Measurements from ENCODE around the gene KRT12. TPM values are rescaled to one million over a fixed set of nuclear protein-coding genes. Genes with fewer than 3 reads are reported as not detected.

Gene KRT12
- polyA plus RNA-seq, 1 experiment: not detected

DNA sequence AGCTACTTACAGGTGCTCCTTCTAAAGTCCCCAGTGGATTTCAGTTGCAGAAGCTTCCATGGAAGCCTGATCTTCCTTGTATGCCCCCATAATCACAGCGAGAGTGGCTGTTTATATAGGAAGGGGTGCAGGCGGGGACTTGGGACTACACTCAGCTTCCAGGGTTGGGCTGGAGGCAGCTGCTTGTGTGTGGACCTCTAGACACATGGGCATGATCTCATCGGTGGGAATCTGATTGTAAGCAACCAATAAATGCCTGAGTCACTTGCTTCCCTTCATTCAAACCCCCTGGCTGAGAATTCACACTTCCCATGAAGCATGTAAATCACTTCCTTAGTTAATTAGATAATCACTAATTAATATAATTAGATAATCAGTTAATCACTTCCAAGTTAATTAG lies 19.1 kb upstream of the KRT12 start:
- peaks cover 17% of the 10 kb centered on the region for H3K27me3 ChIP-seq (ENCODE audit: control insufficient read depth, insufficient read depth, low read length)
- ChIA-PET POLR2A (no interaction called here), CTCF (interaction anchor here (1.2 to 1.6 kb wide), 2 partner anchors 25 to 663 kb away, joined by 3 to 6 read pairs; no protein-coding TSS in a partner anchor)
- DNase-seq (ENCODE audit: low read depth, low spot score): no peak
- TF ChIP-seq, protein P1, sequence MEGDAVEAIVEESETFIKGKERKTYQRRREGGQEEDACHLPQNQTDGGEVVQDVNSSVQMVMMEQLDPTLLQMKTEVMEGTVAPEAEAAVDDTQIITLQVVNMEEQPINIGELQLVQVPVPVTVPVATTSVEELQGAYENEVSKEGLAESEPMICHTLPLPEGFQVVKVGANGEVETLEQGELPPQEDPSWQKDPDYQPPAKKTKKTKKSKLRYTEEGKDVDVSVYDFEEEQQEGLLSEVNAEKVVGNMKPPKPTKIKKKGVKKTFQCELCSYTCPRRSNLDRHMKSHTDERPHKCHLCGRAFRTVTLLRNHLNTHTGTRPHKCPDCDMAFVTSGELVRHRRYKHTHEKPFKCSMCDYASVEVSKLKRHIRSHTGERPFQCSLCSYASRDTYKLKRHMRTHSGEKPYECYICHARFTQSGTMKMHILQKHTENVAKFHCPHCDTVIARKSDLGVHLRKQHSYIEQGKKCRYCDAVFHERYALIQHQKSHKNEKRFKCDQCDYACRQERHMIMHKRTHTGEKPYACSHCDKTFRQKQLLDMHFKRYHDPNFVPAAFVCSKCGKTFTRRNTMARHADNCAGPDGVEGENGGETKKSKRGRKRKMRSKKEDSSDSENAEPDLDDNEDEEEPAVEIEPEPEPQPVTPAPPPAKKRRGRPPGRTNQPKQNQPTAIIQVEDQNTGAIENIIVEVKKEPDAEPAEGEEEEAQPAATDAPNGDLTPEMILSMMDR (IDR thresholded peaks at IDR 0.05; ENCODE audit: low read depth, low read length): no peak
- H3K4me3 ChIP-seq (ENCODE audit: low read depth, low read length): no peak overlapping the region
- no peak overlapping the region for H3K27ac ChIP-seq (ENCODE audit: low read depth, low read length)
- no peaks in the 10 kb centered on the region for H3K9me3 ChIP-seq (ENCODE audit: control insufficient read depth, insufficient read depth, low read length)

DNA sequence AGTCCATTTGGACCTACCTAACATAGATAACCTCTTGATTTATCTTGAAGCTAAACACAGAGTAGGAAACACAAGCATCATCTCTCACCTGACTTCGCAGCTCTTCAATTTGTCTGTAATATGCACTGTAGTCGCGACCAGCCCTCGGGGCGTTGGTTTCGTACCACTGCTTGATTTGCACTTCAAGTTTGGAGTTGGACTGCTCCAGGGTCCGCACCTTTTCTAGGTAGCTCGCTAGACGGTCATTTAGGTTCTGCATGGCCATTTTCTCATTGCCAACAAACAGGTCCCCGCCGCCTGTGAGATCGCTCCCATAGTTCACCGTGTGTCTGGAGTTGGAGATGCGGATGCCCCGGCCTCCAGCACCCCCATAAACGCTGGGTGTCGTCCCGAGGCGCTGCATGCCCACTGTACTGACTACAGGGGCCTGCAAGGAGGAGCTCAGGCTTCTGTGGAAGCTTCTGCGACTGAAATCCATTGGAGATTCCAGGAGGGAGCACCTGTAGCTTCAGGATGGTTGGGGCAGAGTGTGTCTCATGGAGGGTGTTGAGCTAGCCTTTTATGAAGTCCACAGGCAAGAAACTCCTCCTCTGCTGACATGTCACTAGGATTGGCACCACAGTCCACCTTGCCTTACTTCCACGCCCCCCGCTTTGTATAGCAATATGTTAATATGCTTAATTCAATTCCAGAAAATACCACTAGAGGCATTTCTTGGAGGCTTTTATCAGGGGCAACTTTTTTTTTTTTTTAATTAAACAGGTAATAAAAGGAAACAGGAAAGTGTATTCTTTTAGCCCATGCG lies 17.9 kb upstream of the KRT12 start, which contains the start of gene KRT20:
KRT20 (minus strand) TSS at position 535 of the 805 bp plus-strand sequence; CDS start at position 478, 57 bp downstream.
- no peak for DNase-seq (ENCODE audit: low read depth, low spot score)
- Histone ChIP-seq H3K27me3 (ENCODE audit: control insufficient read depth, insufficient read depth, low read length) (peaks cover 17% of the 10 kb centered on the region), H3K4me3 (ENCODE audit: low read depth, low read length) (no peak within 1 kb of the TSS), H3K27ac (ENCODE audit: low read depth, low read length) (no peak within 1 kb of the TSS), H3K9me3 (ENCODE audit: control insufficient read depth, insufficient read depth, low read length) (no peaks in the 10 kb centered on the region)
- ChIA-PET POLR2A (no interaction called here), CTCF (interaction anchor here (0.8 to 1.7 kb wide), 4 partner anchors 13 to 764 kb away, joined by 6 to 9 read pairs (median 6); no protein-coding TSS in a partner anchor)
- TF ChIP-seq, protein P1 (IDR thresholded peaks at IDR 0.05; ENCODE audit: low read depth, low read length): no peak

DNA sequence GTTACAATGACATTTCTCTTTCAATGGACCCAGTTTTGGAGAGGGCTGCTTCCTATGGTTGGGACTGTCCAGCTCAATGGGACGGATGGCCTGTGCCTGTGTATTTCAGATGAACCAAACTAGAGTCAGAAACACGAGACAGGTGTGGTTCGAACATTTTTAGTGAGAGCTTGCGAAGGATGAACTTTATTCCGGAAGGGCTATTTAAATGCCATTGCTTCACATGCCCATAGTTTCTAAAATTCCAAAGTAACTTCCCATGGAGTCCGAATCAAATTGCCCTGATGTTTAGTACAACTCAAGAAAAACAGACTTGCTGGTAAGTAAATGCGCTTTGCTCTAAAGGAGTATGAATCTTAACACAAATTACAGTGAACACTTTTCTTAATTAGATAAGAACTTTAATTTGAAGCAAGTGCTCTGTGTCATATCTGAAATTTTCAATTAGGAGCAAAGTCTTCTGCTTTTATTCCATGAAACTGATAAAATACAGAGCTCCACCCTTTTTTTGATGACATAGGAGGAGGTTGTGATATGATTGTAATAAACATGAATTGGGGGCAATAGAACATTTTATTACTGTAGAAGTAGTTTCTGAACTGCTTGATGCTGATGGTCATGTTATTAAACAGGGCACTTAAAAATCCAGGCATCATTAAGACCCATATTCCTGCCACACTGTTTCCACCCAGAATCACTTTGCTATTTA lies 16.8 kb upstream of the KRT12 start:
- Histone ChIP-seq H3K9me3 (ENCODE audit: control insufficient read depth, insufficient read depth, low read length) (no peaks in the 10 kb centered on the region), H3K4me3 (ENCODE audit: low read depth, low read length) (no peak overlapping the region), H3K27ac (ENCODE audit: low read depth, low read length) (no peak overlapping the region), H3K27me3 (ENCODE audit: control insufficient read depth, insufficient read depth, low read length) (peaks cover 15% of the 10 kb centered on the region)
- ChIA-PET POLR2A (no interaction called here), CTCF (interaction anchor here (0.5 to 1.7 kb wide), 5 partner anchors 12 to 765 kb away, joined by 6 to 9 read pairs (median 7); no protein-coding TSS in a partner anchor)
- DNase-seq (ENCODE audit: low read depth, low spot score): no peak
- TF ChIP-seq, protein P1 (IDR thresholded peaks at IDR 0.05; ENCODE audit: low read depth, low read length): no peak

DNA sequence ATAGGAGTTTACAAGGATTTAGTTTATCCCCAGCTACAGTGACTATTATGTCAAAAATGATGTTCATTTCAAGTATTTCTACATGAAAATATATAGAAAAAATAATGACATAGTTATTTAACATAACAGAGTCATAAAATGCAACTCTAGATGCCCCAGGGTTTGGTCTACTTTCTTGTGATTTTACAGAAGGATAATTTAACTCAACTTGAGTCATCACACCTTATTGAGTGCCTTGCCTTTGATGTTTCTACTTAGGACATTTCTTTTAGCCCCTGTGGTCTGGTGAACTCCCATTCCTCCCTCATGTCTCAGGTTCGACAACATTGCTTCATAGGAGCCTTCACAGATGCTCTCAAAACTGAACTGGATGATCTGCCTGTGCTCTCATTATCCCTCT lies 16.0 kb upstream of the KRT12 start:
- POLR2A ChIA-PET: no interaction called here
- no peaks in the 10 kb centered on the region for H3K9me3 ChIP-seq (ENCODE audit: control insufficient read depth, insufficient read depth, low read length)
- TF ChIP-seq, protein P1 (IDR thresholded peaks at IDR 0.05; ENCODE audit: low read depth, low read length): no peak
- H3K27me3 ChIP-seq (ENCODE audit: control insufficient read depth, insufficient read depth, low read length): peaks cover 9% of the 10 kb centered on the region
- H3K4me3 ChIP-seq (ENCODE audit: low read depth, low read length): no peak overlapping the region
- no peak for DNase-seq (ENCODE audit: low read depth, low spot score)
- H3K27ac ChIP-seq (ENCODE audit: low read depth, low read length): no peak overlapping the region
- CTCF ChIA-PET: interaction anchor here (0.5 kb wide), 1 partner anchor 765 kb away, joined by 9 read pairs; no protein-coding TSS in a partner anchor

DNA sequence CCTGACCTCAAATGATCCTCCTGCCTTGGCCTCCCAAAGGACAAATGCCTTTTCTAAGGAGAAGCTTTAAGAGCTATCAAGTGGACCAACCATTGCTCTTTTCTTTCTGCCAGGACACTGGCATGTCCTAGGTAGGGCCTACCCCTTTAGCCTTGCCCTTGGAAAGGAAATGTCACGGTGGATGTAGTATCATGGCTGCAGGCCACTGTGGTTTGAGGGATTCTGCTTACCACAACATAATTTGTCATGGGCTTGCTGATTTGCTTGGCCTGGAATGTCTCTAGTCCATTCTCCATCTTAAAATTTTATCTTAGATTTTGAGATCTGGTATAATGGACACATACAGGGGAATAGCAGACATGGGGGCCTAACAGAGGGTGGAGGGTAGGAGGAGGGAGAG lies 12.0 kb upstream of the KRT12 start:
- Histone ChIP-seq H3K27ac (ENCODE audit: low read depth, low read length) (no peak overlapping the region), H3K4me3 (ENCODE audit: low read depth, low read length) (no peak overlapping the region)
- POLR2A ChIA-PET: no interaction called here

More for the DNA sequence above, 12.0 kb upstream of the KRT12 start:
- DNase-seq (ENCODE audit: low read depth, low spot score): no peak
- Histone ChIP-seq H3K27me3 (ENCODE audit: control insufficient read depth, insufficient read depth, low read length) (no peaks in the 10 kb centered on the region), H3K9me3 (ENCODE audit: control insufficient read depth, insufficient read depth, low read length) (no peaks in the 10 kb centered on the region)
- CTCF ChIA-PET: no interaction called here
- TF ChIP-seq, protein P1 (IDR thresholded peaks at IDR 0.05; ENCODE audit: low read depth, low read length): no peak

All from AG04450 (cell line).